Fibroblast of pulmonary artery (primary cell): Measurements from ENCODE around the gene LRRC7.

Source experiments
- DNase-seq: peaks from one replicate; pipeline ENCODE4 v3.0.0-alpha.2; 2010; ENCODE audit warnings: low read depth
- H3K4me3 ChIP-seq: replicated peaks from 2 replicates; pipeline ENCODE4 v1.5.1; 2011; ENCODE audit warnings: low read depth, mild to moderate bottlenecking, control low read depth, low read length, moderate library complexity
- TF ChIP-seq, protein P1 (sequence below): IDR thresholded peaks from 2 replicates; pipeline ENCODE4 v1.5.1; 2011; ENCODE audit warnings: mild to moderate bottlenecking, control low read depth, low read length, inconsistent platforms; ENCODE audit errors: missing control alignments

LRRC7 gene

DNA sequence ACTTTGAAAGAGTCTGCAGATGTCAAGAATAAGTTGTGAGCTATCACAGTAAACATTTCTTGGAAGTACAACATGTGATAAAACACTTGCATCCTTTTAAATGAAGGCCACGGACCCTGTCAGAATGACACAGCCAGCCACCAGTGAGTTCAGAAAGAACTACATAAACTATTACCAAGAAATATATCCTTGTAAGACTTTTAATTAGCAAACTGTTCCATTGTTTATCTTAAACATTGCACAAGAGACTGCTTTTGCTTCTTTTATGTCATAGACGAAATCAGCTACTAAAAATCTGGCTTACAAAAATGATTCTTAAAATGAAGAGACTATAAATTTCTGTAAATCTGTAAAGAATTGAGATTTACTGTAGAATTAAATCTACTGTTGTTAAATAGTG lies 17.9 kb downstream of the LRRC7 start:
- H3K4me3 ChIP-seq: no peak overlapping the region
- TF ChIP-seq, protein P1, sequence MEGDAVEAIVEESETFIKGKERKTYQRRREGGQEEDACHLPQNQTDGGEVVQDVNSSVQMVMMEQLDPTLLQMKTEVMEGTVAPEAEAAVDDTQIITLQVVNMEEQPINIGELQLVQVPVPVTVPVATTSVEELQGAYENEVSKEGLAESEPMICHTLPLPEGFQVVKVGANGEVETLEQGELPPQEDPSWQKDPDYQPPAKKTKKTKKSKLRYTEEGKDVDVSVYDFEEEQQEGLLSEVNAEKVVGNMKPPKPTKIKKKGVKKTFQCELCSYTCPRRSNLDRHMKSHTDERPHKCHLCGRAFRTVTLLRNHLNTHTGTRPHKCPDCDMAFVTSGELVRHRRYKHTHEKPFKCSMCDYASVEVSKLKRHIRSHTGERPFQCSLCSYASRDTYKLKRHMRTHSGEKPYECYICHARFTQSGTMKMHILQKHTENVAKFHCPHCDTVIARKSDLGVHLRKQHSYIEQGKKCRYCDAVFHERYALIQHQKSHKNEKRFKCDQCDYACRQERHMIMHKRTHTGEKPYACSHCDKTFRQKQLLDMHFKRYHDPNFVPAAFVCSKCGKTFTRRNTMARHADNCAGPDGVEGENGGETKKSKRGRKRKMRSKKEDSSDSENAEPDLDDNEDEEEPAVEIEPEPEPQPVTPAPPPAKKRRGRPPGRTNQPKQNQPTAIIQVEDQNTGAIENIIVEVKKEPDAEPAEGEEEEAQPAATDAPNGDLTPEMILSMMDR: no peak
- no peak for DNase-seq

DNA sequence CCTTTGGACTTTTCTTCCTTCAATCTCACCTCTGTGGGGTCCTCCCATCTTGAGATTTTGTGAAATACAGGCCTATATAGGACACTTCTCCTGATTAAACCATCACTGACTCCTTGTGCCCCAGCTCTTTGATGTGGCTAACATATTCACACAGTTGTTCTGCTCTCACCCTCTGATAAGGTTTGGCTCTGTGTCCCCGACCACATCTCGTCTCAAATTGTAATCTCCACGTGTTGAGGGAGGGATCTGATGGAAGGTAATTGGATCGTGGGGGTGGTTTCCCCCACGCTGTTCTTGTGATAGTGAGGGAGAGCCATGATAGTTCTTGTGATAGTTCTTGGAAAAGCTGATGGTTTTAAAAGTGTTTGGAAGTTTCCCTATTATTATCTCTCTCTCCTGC lies 19.7 kb downstream of the LRRC7 start:
- DNase-seq: no peak
- TF ChIP-seq, protein P1: no peak

DNA sequence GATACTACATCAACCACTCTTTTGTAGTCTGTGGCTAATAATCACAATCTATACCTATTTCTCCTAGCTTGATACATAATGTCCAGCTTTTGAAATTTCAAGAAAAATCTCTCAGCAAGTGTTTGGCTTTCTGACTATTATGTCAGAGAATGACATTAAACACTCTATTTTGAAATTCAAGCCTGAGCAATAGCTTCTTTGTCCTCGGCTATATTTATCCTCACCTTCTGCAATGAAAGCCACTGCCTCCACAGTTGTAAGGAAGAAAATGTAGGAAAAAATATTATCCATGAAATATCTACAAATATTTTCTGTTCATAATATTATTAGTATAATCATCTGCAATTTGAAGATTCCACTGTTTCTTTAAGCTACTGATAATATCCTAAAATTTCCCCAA lies 22.1 kb downstream of the LRRC7 start:
- TF ChIP-seq, protein P1: no peak
- no peak overlapping the region for H3K4me3 ChIP-seq
- DNase-seq: no peak

More for the DNA sequence above, 19.7 kb downstream of the LRRC7 start:
- no peak overlapping the region for H3K4me3 ChIP-seq

DNA sequence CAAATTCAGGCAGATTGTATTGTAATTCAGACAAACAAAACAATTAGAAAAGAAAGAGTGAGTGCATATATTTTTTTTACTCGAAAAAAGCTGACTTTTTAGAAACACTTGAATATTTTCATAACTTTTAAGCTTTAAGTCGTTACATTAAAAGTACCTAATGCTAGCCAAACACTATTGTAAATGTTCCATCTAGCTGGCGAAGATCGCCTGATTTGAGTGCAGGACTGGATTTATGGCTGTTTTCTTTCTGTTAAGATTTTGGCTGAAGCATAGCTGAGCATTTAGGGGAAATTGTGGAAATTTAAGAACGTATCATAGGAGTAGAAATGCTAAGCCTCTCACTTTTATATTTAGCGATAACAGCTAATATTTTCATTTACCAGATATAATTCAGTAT lies 24.6 kb downstream of the LRRC7 start:
- TF ChIP-seq, protein P1: no peak
- no peak for DNase-seq
- H3K4me3 ChIP-seq: no peak overlapping the region

DNA sequence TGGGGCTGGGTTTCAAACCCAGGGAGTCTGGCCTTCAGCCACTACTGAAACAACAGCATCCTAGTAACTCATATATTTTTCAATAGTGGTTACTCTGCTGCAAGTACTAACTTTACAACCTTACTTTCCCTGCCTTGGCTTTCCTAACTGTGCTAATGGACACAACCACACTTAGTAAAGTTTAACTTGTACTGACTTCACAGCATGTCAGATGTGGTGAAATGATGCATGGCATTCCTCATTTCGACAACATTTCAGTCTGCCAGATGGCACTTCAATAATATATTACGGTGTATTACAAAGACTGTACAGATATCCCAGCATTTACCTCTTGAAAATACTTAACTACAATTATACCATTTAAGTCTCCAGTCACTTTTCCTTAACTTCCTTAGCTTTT lies 27.8 kb downstream of the LRRC7 start:
- H3K4me3 ChIP-seq: no peak overlapping the region
- DNase-seq: no peak
- TF ChIP-seq, protein P1: no peak

DNA sequence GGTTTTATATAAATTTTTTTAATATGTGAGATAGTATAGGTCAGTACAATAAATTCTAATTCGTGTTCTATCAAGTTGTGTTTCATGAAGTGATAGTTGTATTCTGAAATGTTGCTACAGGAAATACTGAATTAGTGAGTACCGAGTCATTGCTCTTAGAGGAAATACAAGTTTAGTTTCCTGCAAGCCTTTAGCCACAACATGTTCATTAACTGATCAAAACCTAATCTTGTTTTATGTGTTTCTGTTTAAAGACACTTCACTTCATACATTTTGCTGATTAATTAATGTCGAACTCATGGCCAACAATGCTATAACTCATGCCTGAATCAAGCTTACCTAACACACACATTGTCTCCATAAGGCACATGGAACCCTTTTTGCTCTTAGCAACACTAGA lies 43.6 kb downstream of the LRRC7 start:
- TF ChIP-seq, protein P1: no peak
- no peak overlapping the region for H3K4me3 ChIP-seq
- DNase-seq: no peak

DNA sequence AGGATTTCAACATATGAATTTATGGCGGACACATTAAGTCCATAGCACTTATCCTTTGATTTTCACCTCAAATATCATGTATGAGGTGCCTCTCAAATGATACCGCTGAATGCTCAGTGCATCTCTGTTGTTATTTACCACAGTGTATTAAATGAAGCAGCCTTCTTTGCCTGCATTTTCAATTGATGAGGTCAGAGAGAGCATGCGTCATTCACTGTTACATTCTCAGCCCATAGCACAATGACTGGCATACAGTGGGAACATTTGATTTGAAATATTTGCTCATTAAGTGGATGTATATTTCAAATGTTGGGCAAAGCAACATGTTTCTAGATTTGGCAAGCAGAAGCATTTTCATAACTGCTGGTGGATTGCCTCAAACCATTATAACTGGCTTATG lies 45.7 kb downstream of the LRRC7 start:
- peak; percentile 2 for DNase-seq
- no peak overlapping the region for H3K4me3 ChIP-seq
- TF ChIP-seq, protein P1: no peak
